Posterior cingulate gyrus (tissue), 11 donors: ENCODE measurements around the gene RNFT2.
A peak's percentile ranks its signal among the peaks of the same experiment; 100 is the strongest.
"Not testable (repeated sequence)": the region's sequence is repeated elsewhere in the genome, so short reads cannot be mapped to it uniquely, and the experiment has no call there.

Experiments
- DNase-seq, 10 donors: peaks; one replicate each; pipeline versions ENCODE4 v3.0.0 to v3.0.0-alpha.2; 2020 to 2021; ENCODE audit warnings: mixed read lengths in 3 of 10
- intact Hi-C: fragments of 100-400 bp; cut with DNase I; formaldehyde crosslinking; loops from one replicate; pipeline ENCODE4 v1.15.1; 2023

RNFT2 gene

GRCh38 chr12:116814766-116815165 is 76.7 kb downstream of the RNFT2 start:
- intact Hi-C loops, result loop anchor here (5.0 kb wide), 2 partner anchors 48 to 77 kb away; partner anchors contain the start of genes RNFT2 and SPRING1
- not testable (repeated sequence) for DNase-seq

GRCh38 chr12:116818341-116818856 is 80.3 kb downstream of the RNFT2 start:
- DNase-seq, result peak in 3 of 10 donors; percentile 6 to 17 (median 14)
- intact Hi-C loops, result loop anchor here (5.0 kb wide), 2 partner anchors 44 to 81 kb away; partner anchors contain the start of genes RNFT2 and SPRING1

- intact Hi-C loops, result loop anchor here (5.0 kb wide), 2 partner anchors 43 to 82 kb away; partner anchors contain the start of genes RNFT2 and SPRING1
Observed at GRCh38 chr12:116818948-116819832, 81.1 kb downstream of the RNFT2 start.

GRCh38 chr12:116820064-116820656 is 82.0 kb downstream of the RNFT2 start:
- DNase-seq, result peak in 2 of 10 donors; percentile 15 to 48

More at GRCh38 chr12:116818948-116819832, 81.1 kb downstream of the RNFT2 start:
- DNase-seq, result peak; percentile 79 to 99 (median 91)

GRCh38 chr12:116821291-116821690 is 83.2 kb downstream of the RNFT2 start:
- intact Hi-C loops, result no loop called here
- DNase-seq, result peak in 2 of 10 donors; percentile 78 to 81

More at GRCh38 chr12:116820064-116820656, 82.0 kb downstream of the RNFT2 start:
- intact Hi-C loops, result no loop called here

GRCh38 chr12:116827432-116827831 is 89.3 kb downstream of the RNFT2 start:
- DNase-seq, result no peak
- intact Hi-C loops, result no loop called here

- no peak for DNase-seq
- intact Hi-C loops, result no loop called here
Observed at GRCh38 chr12:116832353-116832752, 94.2 kb downstream of the RNFT2 start.

GRCh38 chr12:116833474-116833873 is 95.4 kb downstream of the RNFT2 start:
- intact Hi-C loops, result no loop called here
- peak in 1 of 10 donors; percentile 66 for DNase-seq

- intact Hi-C loops, result no loop called here
- DNase-seq, result peak in 1 of 10 donors; percentile 3
Observed at GRCh38 chr12:116835484-116835883, 97.4 kb downstream of the RNFT2 start.

GRCh38 chr12:116837097-116837496 is 99.0 kb downstream of the RNFT2 start:
- intact Hi-C loops, result no loop called here

GRCh38 chr12:116838365-116838764 is 100.2 kb downstream of the RNFT2 start:
- intact Hi-C loops, result no loop called here
- DNase-seq, result no peak

More at GRCh38 chr12:116837097-116837496, 99.0 kb downstream of the RNFT2 start:
- no peak for DNase-seq

GRCh38 chr12:116839287-116839830 is 101.2 kb downstream of the RNFT2 start:
- DNase-seq, result no peak
- intact Hi-C loops, result no loop called here

GRCh38 chr12:116843085-116843484 is 105.0 kb downstream of the RNFT2 start:
- intact Hi-C loops, result no loop called here
- peak in 2 of 10 donors; percentile 17 to 57 for DNase-seq

- intact Hi-C loops, result no loop called here
- DNase-seq, result peak in 1 of 10 donors; percentile 71
Observed at GRCh38 chr12:116849216-116849615, 111.1 kb downstream of the RNFT2 start.

GRCh38 chr12:116852303-116852702 is 114.2 kb downstream of the RNFT2 start:
- DNase-seq, result no peak

GRCh38 chr12:116853507-116853906 is 115.4 kb downstream of the RNFT2 start:
- intact Hi-C loops, result no loop called here
- peak in 1 of 10 donors; percentile 22 for DNase-seq

More at GRCh38 chr12:116852303-116852702, 114.2 kb downstream of the RNFT2 start:
- intact Hi-C loops, result no loop called here

GRCh38 chr12:116855744-116856470 is 117.8 kb downstream of the RNFT2 start:
- DNase-seq, result peak in 1 of 10 donors; percentile 50
- intact Hi-C loops, result no loop called here

GRCh38 chr12:116856729-116857128 is 118.6 kb downstream of the RNFT2 start:
- intact Hi-C loops, result no loop called here
- DNase-seq, result peak in 1 of 10 donors; percentile 30

GRCh38 chr12:116859079-116859478 is 121.0 kb downstream of the RNFT2 start:
- intact Hi-C loops, result no loop called here
- DNase-seq, result peak in 1 of 10 donors; percentile 22

- no peak for DNase-seq
- intact Hi-C loops, result loop anchor here (5.0 kb wide), 1 partner anchor 43 kb away; no protein-coding TSS in a partner anchor
Observed at GRCh38 chr12:116860263-116860662, 122.1 kb downstream of the RNFT2 start.
